Ishikawa (cell line): ENCODE data around the gene PTBP3.

Experiments used
- CEBPB ChIP-seq: IDR thresholded peaks from 2 replicates; pipeline ENCODE4 v1.6.1; 2012
- CREB1 ChIP-seq: IDR thresholded peaks from 2 replicates; pipeline ENCODE4 v1.6.1; 2012; ENCODE audit warnings: low read depth
- MAX ChIP-seq: IDR thresholded peaks from 2 replicates; pipeline ENCODE4 v1.6.1; 2012
- RAD21 ChIP-seq: IDR thresholded peaks from 2 replicates; pipeline ENCODE4 v1.6.1; 2012; ENCODE audit warnings: low read depth
- TCF12 ChIP-seq: IDR thresholded peaks from 2 replicates; pipeline ENCODE4 v1.6.1; 2012; ENCODE audit warnings: low read depth
- TEAD4 ChIP-seq: IDR thresholded peaks from 2 replicates; pipeline ENCODE4 v1.6.1; 2012
- USF1 ChIP-seq: IDR thresholded peaks from 2 replicates; pipeline ENCODE4 v1.6.1; 2012
- YY1 ChIP-seq: IDR thresholded peaks from 2 replicates; pipeline ENCODE4 v1.6.1; 2012; ENCODE audit warnings: low read depth

DNA sequence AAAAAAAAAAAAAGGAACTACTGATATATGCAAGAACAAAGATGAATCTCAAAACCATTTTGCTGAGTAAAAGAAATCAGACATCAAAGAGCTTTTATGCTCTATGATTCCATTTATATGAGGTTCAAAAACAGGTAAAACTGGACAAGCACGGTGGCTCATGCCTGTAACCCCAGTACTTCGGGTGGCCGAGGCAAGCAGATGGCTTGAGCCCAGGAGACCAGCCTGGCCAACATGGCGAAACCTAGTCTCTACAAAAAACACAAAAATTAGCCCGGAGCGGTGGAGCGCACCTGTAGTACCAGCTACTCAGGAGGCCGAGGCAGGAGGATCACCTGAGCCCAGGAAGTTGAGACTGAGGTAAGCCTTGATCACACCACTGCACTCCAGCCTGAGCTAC is 7.8 kb downstream of the PTBP3 start:
- TF ChIP-seq YY1 (no peak), RAD21 (no peak), TCF12 (no peak), USF1 (no peak), CEBPB (no peak), MAX (no peak), TEAD4 (no peak), CREB1 (no peak)
